Neural progenitor cell (in vitro differentiated cells): ENCODE measurements around the gene TEKT2. TPM values are rescaled to one million over a fixed set of nuclear protein-coding genes. Genes with fewer than 3 reads are reported as not detected.
A peak's percentile ranks its signal among the peaks of the same experiment; 100 is the strongest.

ENCODE experiments used
- DNase-seq: peaks from one replicate; pipeline ENCODE4 v3.0.0-alpha.2; 2016; ENCODE audit warnings: low spot score
- H2AFZ ChIP-seq: fragments of 200-600 bp; sonication (generic); replicated peaks from 2 replicates; pipeline ENCODE4 v1.6.1; 2016; ENCODE audit warnings: antibody characterized with exemption
- H3F3A ChIP-seq: fragments of 200-600 bp; sonication (generic); 2 replicates; pipeline ENCODE4 v1.6.1; 2016; ENCODE audit warnings: antibody characterized with exemption, low read depth
- H3K27ac ChIP-seq: fragments of 200-600 bp; sonication (generic); 2 replicates; pipeline ENCODE4 v1.5.1; 2016; ENCODE audit warnings: mild to moderate bottlenecking
- H3K27me3 ChIP-seq: fragments of 200-600 bp; sonication (generic); 2 replicates; pipeline ENCODE4 v1.6.1; 2016; ENCODE audit warnings: mild to moderate bottlenecking, moderate library complexity
- H3K36me3 ChIP-seq: fragments of 200-600 bp; sonication (generic); 2 replicates; pipeline ENCODE4 v1.5.1; 2016
- H3K4me1 ChIP-seq: fragments of 200-600 bp; sonication (generic); 2 replicates; pipeline ENCODE4 v1.6.1; 2016; ENCODE audit warnings: mixed run types
- H3K4me2 ChIP-seq: fragments of 200-600 bp; sonication (generic); 2 replicates; pipeline ENCODE4 v1.6.1; 2016
- H3K4me3 ChIP-seq: fragments of 200-600 bp; sonication (generic); 2 replicates; pipeline ENCODE4 v1.5.1; 2016
- H3K79me2 ChIP-seq: fragments of 200-600 bp; sonication (generic); 2 replicates; pipeline ENCODE4 v1.6.1; 2016; ENCODE audit warnings: low read depth
- H3K9ac ChIP-seq: fragments of 200-600 bp; sonication (generic); 2 replicates; pipeline ENCODE4 v1.6.1; 2016
- H3K9me3 ChIP-seq: fragments of 200-600 bp; sonication (generic); 2 replicates; pipeline ENCODE4 v1.5.1; 2016; ENCODE audit warnings: low read depth
- H4K20me1 ChIP-seq: fragments of 200-600 bp; sonication (generic); 2 replicates; pipeline ENCODE4 v1.6.1; 2016; ENCODE audit warnings: low read depth
- H3K27ac Mint-ChIP-seq: 3 replicates; pipeline ENCODE4 v1.8.0; 2021; ENCODE audit warnings: mixed read lengths
- H3K27me3 Mint-ChIP-seq: 2 replicates; pipeline ENCODE4 v1.8.0; 2022; ENCODE audit warnings: low read depth, mild to moderate bottlenecking, inconsistent platforms, moderate library complexity, mixed read lengths; ENCODE audit not compliant: insufficient read depth
- H3K36me3 Mint-ChIP-seq: 3 replicates; pipeline ENCODE4 v1.8.0; 2021; ENCODE audit warnings: mixed read lengths
- H3K4me1 Mint-ChIP-seq: 3 replicates; pipeline ENCODE4 v1.8.0; 2021; ENCODE audit warnings: mixed read lengths
- H3K4me3 Mint-ChIP-seq: 3 replicates; pipeline ENCODE4 v1.8.0; 2021; ENCODE audit warnings: mild to moderate bottlenecking, moderate library complexity, mixed read lengths
- H3K9me3 Mint-ChIP-seq: 3 replicates; pipeline ENCODE4 v1.8.0; 2020; ENCODE audit warnings: mixed read lengths
- CTCF ChIP-seq: fragments of 200-600 bp; sonication (generic); IDR thresholded peaks from 2 replicates; pipeline ENCODE4 v1.5.1; 2017; ENCODE audit warnings: antibody characterized with exemption, mild to moderate bottlenecking
- EZH2 ChIP-seq: fragments of 200-600 bp; sonication (generic); IDR thresholded peaks from 2 replicates; pipeline ENCODE4 v1.6.1; 2017; ENCODE audit warnings: antibody characterized with exemption, mild to moderate bottlenecking, moderate library complexity
- EZH2phosphoT487 ChIP-seq: fragments of 200-600 bp; sonication (generic); IDR thresholded peaks from 2 replicates; pipeline ENCODE4 v1.6.1; 2017; ENCODE audit warnings: antibody characterized with exemption
- total RNA-seq: library from RNA; depleted of rRNA; stranded (reverse); fragments of >200 nt; gene quantifications from 2 replicates; pipeline ENCODE4 v1.2.3, GENCODE V29; 2015; ENCODE audit warnings: low replicate concordance

TEKT2 gene
- total RNA-seq, 1 donor from 2014 or later: 2.7 TPM

- Histone ChIP-seq H3K27ac (no peak within 1 kb of the TSS), H2AFZ (peak within 1 kb of the TSS; percentile 82), H3F3A (peaks cover 10% of the 10 kb centered on the region), H3K79me2 (peaks cover 22% of the 10 kb centered on the region), H3K9ac (peak within 1 kb of the TSS; percentile 71), H3K9me3 (no peaks in the 10 kb centered on the region), H3K27me3 (no peaks in the 10 kb centered on the region), H3K4me2 (peak within 1 kb of the TSS; percentile 87), H3K36me3 (no peaks in the 10 kb centered on the region), H4K20me1 (peaks cover 10% of the 10 kb centered on the region), H3K4me3 (peak within 1 kb of the TSS; percentile 78), H3K4me1 (peaks cover 11% of the 10 kb centered on the region)
- peaks cover 38% of the 10 kb centered on the region for H3K4me1 Mint-ChIP-seq
- H3K4me3 Mint-ChIP-seq: peak within 1 kb of the TSS; percentile 97
- DNase-seq: peak; percentile 95
- H3K9me3 Mint-ChIP-seq: peaks cover 2% of the 10 kb centered on the region
- peak within 1 kb of the TSS; percentile 96 for H3K27ac Mint-ChIP-seq
- peaks cover 6% of the 10 kb centered on the region for H3K27me3 Mint-ChIP-seq
- H3K36me3 Mint-ChIP-seq: peaks cover 21% of the 10 kb centered on the region
- TF ChIP-seq EZH2phosphoT487 (no peak), EZH2 (no peak), CTCF (peak; percentile 99)
These were observed 4.9 kb downstream of the TEKT2 start, which contains the start of gene ADPRS for GRCh38 chr1:36088577-36089392. TSS of gene ADPRS (plus strand) at chr1:36088892. CDS start at chr1:36088905, 13 bp downstream.

- H3K36me3 ChIP-seq: no peaks in the 10 kb centered on the region
- DNase-seq: peak; percentile 62
- H3K4me1 ChIP-seq: peaks cover 6% of the 10 kb centered on the region
- Mint-ChIP-seq H3K4me1 (peaks cover 35% of the 10 kb centered on the region), H3K36me3 (peaks cover 21% of the 10 kb centered on the region), H3K4me3 (peak overlapping the region; percentile 97), H3K9me3 (peaks cover 2% of the 10 kb centered on the region), H3K27ac (peak overlapping the region; percentile 96), H3K27me3 (peaks cover 3% of the 10 kb centered on the region)
- H3K4me2 ChIP-seq: peak overlapping the region; percentile 87
- TF ChIP-seq EZH2phosphoT487: no peak
- no peak for TF ChIP-seq EZH2
- TF ChIP-seq CTCF: no peak
- H4K20me1 ChIP-seq: peaks cover 10% of the 10 kb centered on the region
- peak overlapping the region; percentile 78 for H3K4me3 ChIP-seq
- peaks cover 5% of the 10 kb centered on the region for H3F3A ChIP-seq
- peak overlapping the region; percentile 82 for H2AFZ ChIP-seq
- H3K79me2 ChIP-seq: peaks cover 22% of the 10 kb centered on the region
- no peaks in the 10 kb centered on the region for H3K9me3 ChIP-seq
- peak overlapping the region; percentile 71 for H3K9ac ChIP-seq
- H3K27ac ChIP-seq: no peak overlapping the region
- no peaks in the 10 kb centered on the region for H3K27me3 ChIP-seq
These were observed 5.7 kb downstream of the TEKT2 start for GRCh38 chr1:36089393-36090121.

GRCh38 chr1:36091141-36091540 is 7.2 kb downstream of the TEKT2 start:
- Histone ChIP-seq H3K9ac (no peak overlapping the region), H2AFZ (no peak overlapping the region), H3K4me2 (no peak overlapping the region), H3K36me3 (no peaks in the 10 kb centered on the region), H3K27ac (no peak overlapping the region), H4K20me1 (peaks cover 10% of the 10 kb centered on the region), H3F3A (peaks cover 12% of the 10 kb centered on the region), H3K79me2 (peaks cover 22% of the 10 kb centered on the region), H3K27me3 (no peaks in the 10 kb centered on the region), H3K4me3 (no peak overlapping the region), H3K4me1 (peaks cover 3% of the 10 kb centered on the region), H3K9me3 (no peaks in the 10 kb centered on the region)
- Mint-ChIP-seq H3K27me3 (peaks cover 3% of the 10 kb centered on the region), H3K4me3 (no peak overlapping the region), H3K27ac (no peak overlapping the region), H3K36me3 (peaks cover 17% of the 10 kb centered on the region), H3K4me1 (peaks cover 23% of the 10 kb centered on the region), H3K9me3 (peaks cover 2% of the 10 kb centered on the region)
- no peak for DNase-seq
- TF ChIP-seq CTCF: no peak
- no peak for TF ChIP-seq EZH2phosphoT487
- no peak for TF ChIP-seq EZH2
